Bronchial epithelial cell (primary cell): Measurements from ENCODE around the gene TAT. TPM values are rescaled to one million over a fixed set of nuclear protein-coding genes. Genes with fewer than 3 reads are reported as not detected.
"Not testable (repeated sequence)": the region's sequence is repeated elsewhere in the genome, so short reads cannot be mapped to it uniquely, and the experiment has no call there.

Experiments used
- DNase-seq: peaks from one replicate; pipeline ENCODE4 v3.0.0-alpha.2; 2010; ENCODE audit warnings: low read depth
- FAIRE-seq: peaks from 2 replicates; lab custom pipeline; 2011; peaks lifted over from hg19 to GRCh38; lab: Jason Lieb, UNC
- H3K27me3 ChIP-seq: 2 replicates; pipeline ENCODE4 v1.5.1; 2011; ENCODE audit warnings: low read length; ENCODE audit not compliant: control insufficient read depth, insufficient read depth
- H3K36me3 ChIP-seq: 2 replicates; pipeline ENCODE4 v1.5.1; 2011; ENCODE audit warnings: low read length; ENCODE audit not compliant: control insufficient read depth, insufficient read depth
- H3K4me3 ChIP-seq: 2 replicates; pipeline ENCODE4 v1.5.1; 2011; ENCODE audit warnings: mild to moderate bottlenecking, low read depth, low read length, control low read depth
- total RNA-seq: library from RNA; depleted of rRNA; stranded (reverse); fragments of >200 nt; gene quantifications from 2 replicates; pipeline ENCODE4 v1.2.1, GENCODE V29; 2014
- TF ChIP-seq, protein P1 (sequence below): IDR thresholded peaks from 2 replicates; pipeline ENCODE4 v1.5.1; 2011; ENCODE audit warnings: mild to moderate bottlenecking, moderate library complexity, low read length, control low read depth, inconsistent platforms; ENCODE audit not compliant: insufficient read depth, severe bottlenecking

The TAT gene
- total RNA-seq, 1 donor from 2014 or later: not detected

DNA sequence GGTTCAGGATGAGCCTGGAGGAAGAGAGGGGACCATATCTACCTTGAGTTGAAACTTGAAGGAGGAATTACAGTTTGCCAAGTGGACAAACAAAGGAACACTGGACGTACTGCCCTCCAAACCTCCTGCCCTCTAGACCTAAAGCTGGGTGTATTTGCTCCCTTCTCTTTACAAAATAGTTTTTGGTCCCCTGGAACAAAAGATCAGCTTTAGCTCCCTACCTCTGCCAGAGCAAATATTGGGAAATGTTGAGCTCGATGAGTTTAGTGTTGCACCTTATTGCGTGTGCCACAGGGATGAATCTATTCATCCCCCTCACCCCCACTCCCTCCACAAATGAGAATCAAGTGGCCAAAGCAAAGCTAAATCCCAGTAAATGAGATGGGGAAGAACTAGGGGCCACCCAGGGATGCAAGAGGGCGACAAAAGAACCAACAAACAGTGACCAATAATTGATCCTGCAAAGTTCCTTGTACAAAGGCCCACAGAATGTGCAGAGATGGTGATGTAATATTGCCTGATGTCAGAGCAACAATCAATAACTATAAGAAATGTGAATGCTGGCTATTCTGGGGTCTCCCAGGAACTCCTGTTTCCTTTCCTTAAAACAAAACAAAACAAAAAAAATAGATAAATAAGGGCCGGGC lies 17.2 kb upstream of the TAT start:
- H3K4me3 ChIP-seq: no peak overlapping the region
- TF ChIP-seq, protein P1, sequence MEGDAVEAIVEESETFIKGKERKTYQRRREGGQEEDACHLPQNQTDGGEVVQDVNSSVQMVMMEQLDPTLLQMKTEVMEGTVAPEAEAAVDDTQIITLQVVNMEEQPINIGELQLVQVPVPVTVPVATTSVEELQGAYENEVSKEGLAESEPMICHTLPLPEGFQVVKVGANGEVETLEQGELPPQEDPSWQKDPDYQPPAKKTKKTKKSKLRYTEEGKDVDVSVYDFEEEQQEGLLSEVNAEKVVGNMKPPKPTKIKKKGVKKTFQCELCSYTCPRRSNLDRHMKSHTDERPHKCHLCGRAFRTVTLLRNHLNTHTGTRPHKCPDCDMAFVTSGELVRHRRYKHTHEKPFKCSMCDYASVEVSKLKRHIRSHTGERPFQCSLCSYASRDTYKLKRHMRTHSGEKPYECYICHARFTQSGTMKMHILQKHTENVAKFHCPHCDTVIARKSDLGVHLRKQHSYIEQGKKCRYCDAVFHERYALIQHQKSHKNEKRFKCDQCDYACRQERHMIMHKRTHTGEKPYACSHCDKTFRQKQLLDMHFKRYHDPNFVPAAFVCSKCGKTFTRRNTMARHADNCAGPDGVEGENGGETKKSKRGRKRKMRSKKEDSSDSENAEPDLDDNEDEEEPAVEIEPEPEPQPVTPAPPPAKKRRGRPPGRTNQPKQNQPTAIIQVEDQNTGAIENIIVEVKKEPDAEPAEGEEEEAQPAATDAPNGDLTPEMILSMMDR: no peak
- H3K27me3 ChIP-seq: no peaks in the 10 kb centered on the region
- FAIRE-seq (no peak), DNase-seq (no peak)
- no peaks in the 10 kb centered on the region for H3K36me3 ChIP-seq

GRCh38 chr16:71593048-71593999 lies 16.4 kb upstream of the TAT start:
- no peak for DNase-seq
- Histone ChIP-seq H3K36me3 (no peaks in the 10 kb centered on the region), H3K27me3 (no peaks in the 10 kb centered on the region), H3K4me3 (no peak overlapping the region)
- TF ChIP-seq, protein P1: no peak
- FAIRE-seq: no peak

GRCh38 chr16:71591917-71592316 lies 15.0 kb upstream of the TAT start:
- TF ChIP-seq, protein P1: no peak
- FAIRE-seq: no peak

DNA sequence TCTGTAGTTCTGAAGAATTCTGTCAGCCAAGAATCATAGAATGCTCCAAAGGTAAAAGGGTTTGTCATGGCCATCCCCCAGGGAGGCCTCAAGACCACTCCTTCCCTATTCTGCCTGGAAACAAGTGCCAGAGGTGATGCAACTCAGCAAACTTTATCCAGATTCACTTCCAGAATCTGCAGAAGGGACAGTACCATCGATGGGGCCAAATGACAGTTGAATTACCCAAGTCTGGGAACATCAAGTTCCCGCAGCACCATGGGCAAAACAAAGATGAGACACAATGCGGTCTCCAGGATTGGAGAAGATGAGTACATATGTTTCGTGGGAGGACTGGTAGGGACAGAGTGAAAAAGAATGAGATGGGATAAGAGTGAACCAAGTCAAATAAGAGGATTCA lies 13.7 kb upstream of the TAT start:
- FAIRE-seq: peak; percentile 23

More at GRCh38 chr16:71591917-71592316, 15.0 kb upstream of the TAT start:
- Histone ChIP-seq H3K4me3 (no peak overlapping the region), H3K36me3 (no peaks in the 10 kb centered on the region), H3K27me3 (no peaks in the 10 kb centered on the region)
- no peak for DNase-seq

DNA sequence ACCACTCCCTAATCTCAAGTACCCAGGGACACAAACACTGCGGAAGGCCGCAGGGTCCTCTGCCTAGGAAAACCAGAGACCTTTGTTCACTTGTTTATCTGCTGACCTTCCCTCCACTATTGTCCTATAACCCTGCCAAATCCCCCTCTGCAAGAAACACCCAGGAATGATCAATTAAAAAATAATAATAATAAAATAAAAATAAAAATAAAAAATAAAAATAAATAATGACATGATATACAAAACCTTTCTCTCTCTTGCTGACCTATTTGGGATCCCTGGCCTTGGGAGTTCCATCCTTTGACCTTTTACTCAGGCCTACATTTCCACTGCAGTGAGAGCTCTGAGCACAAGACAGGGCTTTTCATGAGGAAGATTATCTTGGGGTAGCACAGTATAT lies 13.2 kb upstream of the TAT start:
- DNase-seq, H3K27me3 ChIP-seq, H3K4me3 ChIP-seq, H3K36me3 ChIP-seq, FAIRE-seq: not testable (repeated sequence)

More for the DNA sequence above, 13.7 kb upstream of the TAT start:
- TF ChIP-seq, protein P1: no peak
- Histone ChIP-seq H3K27me3 (no peaks in the 10 kb centered on the region), H3K36me3 (no peaks in the 10 kb centered on the region), H3K4me3 (no peak overlapping the region)
- DNase-seq: no peak

DNA sequence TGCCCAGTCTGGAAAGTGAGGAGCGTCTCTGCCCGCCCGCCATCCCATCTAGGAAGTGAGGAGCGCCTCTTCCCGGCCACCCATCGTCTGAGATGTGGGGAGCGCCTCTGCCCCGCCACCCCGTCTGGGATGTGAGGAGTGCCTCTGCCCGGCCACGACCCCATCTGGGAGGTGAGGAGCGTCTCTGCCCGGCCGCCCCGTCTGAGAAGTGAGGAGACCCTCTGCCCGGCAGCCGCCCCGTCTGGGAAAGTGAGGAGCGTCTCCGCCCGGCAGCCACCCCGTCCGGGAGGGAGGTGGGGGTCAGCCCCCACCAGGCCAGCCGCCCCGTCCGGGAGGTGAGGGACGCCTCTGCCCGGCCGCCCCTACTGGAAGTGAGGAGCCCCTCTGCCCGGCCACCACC lies 12.4 kb upstream of the TAT start:
- FAIRE-seq, H3K4me3 ChIP-seq, H3K27me3 ChIP-seq, H3K36me3 ChIP-seq, DNase-seq: not testable (repeated sequence)
